GM23338 (cell line): ENCODE results near the gene TMEM225B.

Experiments
- CTCF ChIP-seq, 2 experiments: fragments of 200-600 bp in 1 of 2; sonication (generic) in 1 of 2; conservative IDR thresholded peaks; 2 replicates each; pipeline versions ENCODE4 v1.5.1 to v1.6.1; 2016 to 2017; ENCODE audit warnings: antibody characterized with exemption in 2 of 2, low read depth in 2 of 2, mild to moderate bottlenecking in 2 of 2, moderate library complexity in 1 of 2
- EZH2 ChIP-seq: fragments of 200-600 bp; sonication (generic); IDR thresholded peaks from one replicate; pipeline ENCODE4 v1.8.0; 2017; ENCODE audit warnings: antibody characterized with exemption, mild to moderate bottlenecking, low read depth; ENCODE audit not compliant: unreplicated experiment
- POLR2AphosphoS5 ChIP-seq: IDR thresholded peaks from 2 replicates; pipeline ENCODE4 v1.6.1; 2016; ENCODE audit warnings: antibody characterized with exemption, low read depth
- REST ChIP-seq: IDR thresholded peaks from one replicate; pipeline ENCODE4 v1.6.1; 2018; ENCODE audit warnings: antibody characterized with exemption; ENCODE audit not compliant: unreplicated experiment
- ZNF331 ChIP-seq: fragments of 250-450 bp; sonication (Bioruptor Pico); IDR thresholded peaks from 2 replicates; pipeline ENCODE4 v1.5.0; 2020; ENCODE audit warnings: low read depth, mild to moderate bottlenecking, moderate library complexity

- TF ChIP-seq REST = no peak
- no peak for TF ChIP-seq CTCF (conservative IDR thresholded peaks at IDR 0.05; ENCODE audit: low read depth in 2 of 2)
- no peak for TF ChIP-seq ZNF331 (CRISPR knock-in tag)
- no peak for TF ChIP-seq EZH2
- no peak for TF ChIP-seq POLR2AphosphoS5
Observed at GRCh38 chr7:99576251-99576650, 21.8 kb upstream of the TMEM225B start.
